ENCODE results near the gene ANO8. TPM values are rescaled to one million over a fixed set of nuclear protein-coding genes. Genes with fewer than 3 reads are reported as not detected.

ANO8 gene, protein sequence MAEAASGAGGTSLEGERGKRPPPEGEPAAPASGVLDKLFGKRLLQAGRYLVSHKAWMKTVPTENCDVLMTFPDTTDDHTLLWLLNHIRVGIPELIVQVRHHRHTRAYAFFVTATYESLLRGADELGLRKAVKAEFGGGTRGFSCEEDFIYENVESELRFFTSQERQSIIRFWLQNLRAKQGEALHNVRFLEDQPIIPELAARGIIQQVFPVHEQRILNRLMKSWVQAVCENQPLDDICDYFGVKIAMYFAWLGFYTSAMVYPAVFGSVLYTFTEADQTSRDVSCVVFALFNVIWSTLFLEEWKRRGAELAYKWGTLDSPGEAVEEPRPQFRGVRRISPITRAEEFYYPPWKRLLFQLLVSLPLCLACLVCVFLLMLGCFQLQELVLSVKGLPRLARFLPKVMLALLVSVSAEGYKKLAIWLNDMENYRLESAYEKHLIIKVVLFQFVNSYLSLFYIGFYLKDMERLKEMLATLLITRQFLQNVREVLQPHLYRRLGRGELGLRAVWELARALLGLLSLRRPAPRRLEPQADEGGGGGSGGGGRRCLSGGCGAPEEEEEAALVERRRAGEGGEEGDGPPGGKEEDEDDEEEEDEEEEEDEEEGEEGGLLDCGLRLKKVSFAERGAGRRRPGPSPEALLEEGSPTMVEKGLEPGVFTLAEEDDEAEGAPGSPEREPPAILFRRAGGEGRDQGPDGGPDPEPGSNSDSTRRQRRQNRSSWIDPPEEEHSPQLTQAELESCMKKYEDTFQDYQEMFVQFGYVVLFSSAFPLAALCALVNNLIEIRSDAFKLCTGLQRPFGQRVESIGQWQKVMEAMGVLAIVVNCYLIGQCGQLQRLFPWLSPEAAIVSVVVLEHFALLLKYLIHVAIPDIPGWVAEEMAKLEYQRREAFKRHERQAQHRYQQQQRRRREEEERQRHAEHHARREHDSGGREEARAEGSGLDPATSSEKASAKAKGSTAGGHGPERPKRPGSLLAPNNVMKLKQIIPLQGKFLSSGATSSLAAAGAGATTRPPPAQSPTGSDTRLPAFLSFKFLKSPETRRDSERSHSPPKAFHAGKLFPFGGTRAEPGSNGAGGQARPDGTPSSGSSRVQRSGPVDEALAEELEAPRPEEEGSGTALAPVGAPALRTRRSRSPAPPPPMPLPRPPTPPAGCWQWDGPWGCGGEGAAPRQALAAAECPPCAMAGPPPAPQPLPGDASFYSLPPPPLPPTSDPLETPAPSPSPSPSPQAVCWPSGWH
- total RNA-seq = 4.3 and 5.6 TPM in 2 replicates

DNA sequence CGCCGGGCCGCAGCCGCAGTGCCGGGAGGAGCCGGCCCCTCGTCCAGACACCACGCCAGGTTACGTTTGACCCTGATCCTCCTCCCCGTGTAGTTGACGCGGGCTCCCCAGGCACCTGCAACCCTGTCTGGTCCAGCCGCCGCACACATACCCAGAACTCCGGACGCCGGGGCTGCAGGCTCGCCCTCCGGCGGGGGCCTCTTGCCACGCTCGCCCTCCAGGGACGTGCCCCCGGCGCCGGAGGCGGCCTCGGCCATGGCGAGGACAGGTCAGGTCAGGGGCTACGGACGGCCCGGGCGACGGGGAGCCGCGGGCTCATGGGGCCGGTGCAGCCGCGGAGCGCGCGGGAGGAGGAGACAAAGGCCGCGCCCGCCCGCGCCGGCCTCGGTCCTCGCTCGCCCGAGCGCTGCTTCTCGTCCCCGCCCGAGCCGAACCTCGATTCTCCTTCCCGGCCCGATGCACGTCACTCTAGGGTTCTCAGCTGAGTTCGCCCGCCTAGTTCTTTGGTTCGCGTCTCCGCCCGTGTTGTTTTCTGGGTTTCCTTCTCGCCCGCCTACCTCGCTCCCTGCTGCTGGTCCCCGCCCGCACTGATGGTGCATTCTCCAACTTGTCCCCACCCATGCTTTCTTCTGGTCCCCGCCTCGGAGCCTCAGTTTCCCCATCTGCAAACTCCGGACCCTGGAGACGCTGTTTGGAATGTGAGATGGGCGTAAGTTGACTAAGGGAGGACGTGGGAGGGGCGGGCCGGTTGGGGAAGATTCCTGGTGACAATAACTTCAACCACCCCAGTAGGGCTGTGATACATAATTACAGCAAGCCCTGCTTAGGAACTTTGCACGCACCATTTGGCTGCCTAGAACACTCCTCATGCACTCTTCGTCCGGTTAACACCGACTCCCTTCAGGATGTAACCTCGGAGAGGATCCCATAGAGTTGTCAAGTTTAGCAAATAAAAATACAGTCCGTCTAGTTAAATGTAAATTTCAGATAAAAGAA lies at the start of gene ANO8:
TSS of gene ANO8 (minus strand) at position 442 of the 996 bp plus-strand sequence. CDS start at position 257, 185 bp downstream.

DNA sequence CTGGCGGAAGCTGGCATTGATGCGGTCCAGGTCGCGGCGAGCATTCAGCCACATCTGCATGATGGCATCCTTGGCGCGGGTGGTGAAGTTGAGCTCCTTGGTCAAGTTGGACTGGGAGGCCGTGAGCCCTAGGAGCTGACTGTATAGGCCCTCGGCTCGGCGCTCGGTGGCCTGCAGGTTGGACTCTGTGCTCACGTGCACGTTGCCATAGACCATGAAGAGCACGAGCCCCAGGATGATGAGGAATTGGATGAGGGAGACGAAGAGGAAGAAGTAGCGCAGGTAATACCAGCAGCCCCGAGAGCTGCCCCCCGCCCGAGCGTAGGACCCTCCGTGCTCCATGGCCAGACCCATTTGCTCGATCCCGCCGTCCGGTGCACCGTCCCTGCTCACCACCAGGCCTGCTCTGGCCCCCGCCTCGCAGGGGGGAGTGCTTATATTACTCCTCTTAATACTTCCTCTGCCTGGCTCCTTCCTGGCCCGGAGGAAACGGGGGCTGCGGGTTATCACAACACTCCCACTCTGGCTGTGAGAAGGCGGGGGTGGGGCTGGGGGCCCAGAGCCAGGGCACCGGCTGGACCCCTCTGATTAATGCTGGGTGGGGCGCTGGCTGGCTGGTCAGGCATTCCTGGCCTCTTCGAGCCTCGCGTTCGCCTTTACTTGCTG lies 42.4 kb upstream of the ANO8 start, which contains the start of gene PLVAP:
TSS of gene PLVAP (minus strand) at position 408 of the 666 bp plus-strand sequence. CDS start at position 354, 54 bp downstream.

DNA sequence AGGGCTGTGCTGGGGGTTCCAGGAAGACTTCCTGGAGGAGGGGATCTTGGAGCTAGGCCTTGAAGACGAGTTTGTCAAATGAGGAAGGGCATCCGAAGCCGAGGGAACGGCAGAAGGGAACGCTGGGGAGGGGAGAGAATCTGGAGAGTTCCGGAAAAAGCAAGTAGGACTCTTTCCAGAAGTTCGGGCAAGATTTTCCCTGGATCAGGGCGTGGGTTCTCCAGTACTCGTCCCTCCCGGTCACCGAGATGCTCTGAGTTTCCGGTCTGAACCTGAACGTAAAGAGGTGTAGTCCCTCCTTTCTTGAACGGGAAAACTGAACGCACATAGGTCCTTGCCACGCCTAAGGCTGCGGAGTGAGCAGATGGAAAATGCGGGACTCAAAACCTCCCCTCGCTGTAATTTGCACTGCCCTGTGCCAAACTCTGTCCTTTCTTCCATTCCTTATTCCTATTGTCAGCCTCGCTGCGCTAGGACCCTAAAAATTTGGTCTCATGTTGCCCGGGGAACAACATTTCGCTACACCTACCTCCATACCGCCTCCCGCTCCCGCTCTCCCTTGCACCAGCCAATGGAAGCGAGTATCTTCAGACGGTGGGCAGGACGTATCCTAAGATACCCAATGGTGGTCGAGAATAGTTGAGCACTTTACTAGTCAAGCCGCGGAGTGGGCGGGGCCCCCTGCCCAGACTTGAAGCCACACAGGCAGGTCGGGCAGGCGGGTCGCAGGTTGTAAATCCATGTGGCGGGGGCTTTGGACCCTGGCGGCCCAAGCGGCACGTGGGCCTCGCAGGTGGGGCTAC lies 2.4 kb upstream of the ANO8 start, which contains the start of gene GTPBP3:
TSS of gene GTPBP3 (plus strand) at position 682 of the 803 bp plus-strand sequence. CDS start at position 741, 59 bp downstream.

DNA sequence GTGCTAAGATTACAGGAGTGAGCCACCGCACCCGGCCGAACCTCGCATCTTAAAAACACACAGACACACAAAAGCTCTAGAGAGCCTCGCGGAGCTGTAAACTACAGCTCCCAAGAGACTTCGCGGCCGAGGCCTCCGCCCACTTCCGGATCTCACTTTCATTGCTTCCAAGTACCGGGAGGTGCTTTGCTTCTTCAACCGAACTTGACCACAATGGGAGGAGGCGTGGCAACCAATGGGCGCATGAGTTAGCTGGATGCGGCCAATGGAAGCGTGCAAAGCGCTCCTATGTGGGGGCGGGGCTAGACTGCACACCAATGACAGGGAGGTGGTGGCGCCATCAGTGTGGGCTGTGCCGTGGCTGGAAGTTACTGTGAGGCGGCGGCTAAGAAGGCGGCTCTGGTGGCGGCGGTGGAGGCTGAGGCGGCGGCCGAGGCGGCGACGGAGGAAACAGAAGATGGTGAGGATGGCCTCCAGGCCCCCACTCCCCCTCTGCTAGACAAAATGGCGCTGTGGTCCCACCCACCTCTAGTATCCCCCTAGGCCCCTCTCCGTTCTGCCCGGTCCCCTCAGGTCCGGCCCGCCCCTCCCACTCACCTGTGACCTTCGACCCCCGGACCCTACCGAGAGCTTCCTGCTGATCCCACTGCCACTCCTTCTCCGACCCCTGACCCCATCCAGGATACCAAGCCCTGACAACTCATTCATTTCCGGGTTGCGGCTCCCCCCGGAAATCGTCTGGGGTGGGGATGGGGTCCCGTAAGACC lies 25.3 kb downstream of the ANO8 start, which contains the start of gene DDA1:
TSS of gene DDA1 (plus strand) at position 366 of the 767 bp plus-strand sequence. CDS start at position 458, 92 bp downstream.

DNA sequence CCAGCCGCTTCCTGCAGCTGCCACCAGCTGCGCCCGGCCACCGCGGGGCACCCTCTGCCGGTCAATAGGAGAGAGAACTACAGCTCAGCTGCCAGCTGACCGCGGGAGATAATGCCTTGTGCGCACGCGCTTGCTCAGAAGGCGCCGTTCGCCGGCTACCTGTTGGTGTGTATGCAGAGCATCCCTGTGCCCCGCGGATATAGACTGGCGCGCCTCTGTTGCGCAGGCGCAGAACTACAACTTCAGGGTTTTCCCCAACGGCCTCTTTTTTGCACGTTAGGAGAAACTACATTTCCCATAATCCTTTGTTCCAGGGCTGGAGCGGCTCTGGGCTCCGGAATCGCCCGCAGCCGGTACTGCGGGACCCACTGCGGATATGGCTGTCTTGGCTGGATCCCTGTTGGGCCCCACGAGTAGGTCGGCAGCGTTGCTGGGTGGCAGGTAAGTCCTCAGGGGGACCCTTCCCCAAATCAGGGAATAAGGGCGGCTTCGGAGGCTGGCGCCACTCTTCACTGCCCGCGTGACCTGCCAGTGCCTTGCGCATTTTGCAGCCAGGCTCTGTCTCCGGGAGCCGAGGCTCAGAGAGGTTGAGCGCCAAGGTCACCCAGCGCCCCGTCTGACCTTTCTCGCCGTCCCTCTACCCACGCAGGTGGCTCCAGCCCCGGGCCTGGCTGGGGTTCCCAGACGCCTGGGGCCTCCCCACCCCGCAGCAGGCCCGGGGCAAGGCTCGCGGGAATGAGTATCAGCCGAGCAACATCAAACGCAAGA lies 29.0 kb downstream of the ANO8 start, which contains the start of gene MRPL34:
TSS of gene MRPL34 (plus strand) at position 356 of the 768 bp plus-strand sequence. CDS start at position 377, 21 bp downstream.

DNA sequence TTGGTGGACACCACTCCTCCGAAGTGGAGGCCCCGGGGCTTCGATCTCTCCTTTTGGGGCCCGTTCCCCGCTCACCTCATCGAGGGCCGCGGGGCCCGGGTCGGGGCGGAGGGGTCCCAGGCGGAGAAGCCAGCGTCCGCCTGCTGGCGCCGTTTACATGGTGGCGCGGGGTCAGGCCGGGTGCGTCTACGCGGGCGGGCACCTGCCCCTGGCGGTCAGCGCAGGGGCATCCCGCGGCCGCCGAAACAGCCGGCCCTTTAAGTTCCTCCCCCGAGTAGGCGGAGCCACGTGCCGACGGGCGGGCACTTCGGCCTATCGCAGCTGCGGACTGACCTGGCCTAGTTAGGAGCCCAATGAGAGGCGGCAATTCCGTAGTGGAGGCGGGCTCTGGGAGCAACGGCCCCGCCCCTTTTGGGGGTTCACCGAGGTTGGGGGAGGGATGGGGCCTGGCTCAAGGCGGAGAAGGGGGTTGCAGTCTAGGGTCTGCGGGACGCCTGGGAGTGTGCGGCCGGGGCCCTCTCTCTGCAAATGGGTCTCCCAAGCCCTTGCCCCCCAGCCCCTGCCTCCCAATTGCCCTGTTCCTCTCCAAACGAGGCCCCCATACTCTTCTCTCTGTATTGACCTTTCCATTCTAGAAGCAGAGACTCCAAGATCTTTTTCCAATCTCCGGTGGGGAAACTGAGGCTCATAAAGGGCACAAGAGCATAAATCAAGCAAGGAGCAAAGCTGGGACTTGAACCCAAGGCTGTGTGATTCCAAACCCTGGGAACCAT lies 31.3 kb downstream of the ANO8 start, which contains the start of gene ABHD8:
TSS of gene ABHD8 (minus strand) at position 259 of the 773 bp plus-strand sequence. CDS start 1,809 bp downstream, outside the sequence.

DNA sequence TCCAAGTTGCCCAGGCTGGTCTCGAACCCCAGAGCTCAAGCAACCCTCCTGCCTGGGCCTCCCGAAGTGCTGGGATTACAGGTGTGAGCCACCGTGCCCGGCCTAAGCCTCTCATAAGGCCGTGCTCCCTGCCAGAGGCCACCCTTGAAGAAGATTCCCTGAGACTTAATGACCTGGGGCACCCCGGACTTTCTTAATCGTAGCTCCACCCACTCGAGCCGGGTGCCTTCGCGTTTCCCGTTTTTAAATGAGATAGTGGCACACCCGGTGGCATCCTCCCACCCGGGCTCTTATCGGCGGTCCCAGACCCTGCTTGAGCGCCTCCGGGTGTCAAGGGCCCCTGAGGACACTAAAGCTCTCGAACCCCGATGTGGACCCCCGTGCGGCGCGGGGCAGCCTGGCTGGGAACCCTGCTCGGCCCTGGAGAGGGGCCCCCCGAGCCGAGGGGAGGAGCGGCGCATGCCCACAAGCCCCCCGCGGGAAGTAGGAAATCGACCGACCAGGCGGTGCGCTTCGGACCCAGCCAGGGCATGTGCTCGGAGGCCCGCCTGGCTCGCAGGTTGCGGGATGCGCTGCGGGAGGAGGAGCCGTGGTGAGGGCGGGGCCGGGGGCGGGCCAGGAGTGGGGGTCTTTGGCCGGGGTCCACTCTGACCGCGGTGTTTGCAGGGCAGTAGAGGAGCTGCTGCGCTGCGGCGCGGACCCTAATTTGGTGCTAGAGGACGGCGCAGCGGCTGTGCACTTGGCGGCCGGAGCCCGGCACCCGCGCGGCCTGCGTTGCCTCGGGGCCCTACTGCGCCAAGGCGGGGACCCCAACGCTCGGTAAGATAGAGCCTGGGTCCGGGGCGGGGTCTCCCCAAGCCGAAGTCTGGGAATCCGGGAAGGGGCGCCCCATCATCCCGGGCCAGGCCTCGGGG lies 53.0 kb downstream of the ANO8 start, which contains the start of gene ANKLE1:
TSS of gene ANKLE1 (plus strand) at position 511 of the 914 bp plus-strand sequence. CDS start at position 531, 20 bp downstream.

Other genes starting within 250 kb of the ANO8 start
- 28.7 and 43.4 TPM in 2 replicates for gene USE1, start 119.5 kb downstream of the ANO8 start, total RNA-seq
- 20.2 and 28.4 TPM in 2 replicates for gene OCEL1, start 108.6 kb downstream of the ANO8 start, total RNA-seq
- 76.9 and 86.4 TPM in 2 replicates for gene NR2F6, start 88.9 kb downstream of the ANO8 start, total RNA-seq
- gene USHBP1, start 70.1 kb downstream of the ANO8 start, total RNA-seq = 0.26 TPM in 1 of 2 replicates, not detected in the other
- gene BABAM1, start 67.4 kb downstream of the ANO8 start, total RNA-seq = 70.1 and 93.5 TPM in 2 replicates
- 0.39 and 0.96 TPM in 2 replicates for gene ANKLE1, start 53.0 kb downstream of the ANO8 start, total RNA-seq
- 16.2 and 40.7 TPM in 2 replicates for gene ABHD8, start 31.4 kb downstream of the ANO8 start, total RNA-seq
- 48.2 and 57.6 TPM in 2 replicates for gene MRPL34, start 29.0 kb downstream of the ANO8 start, total RNA-seq
- 18.8 and 22.9 TPM in 2 replicates for gene DDA1, start 25.3 kb downstream of the ANO8 start, total RNA-seq
- gene GTPBP3, start 2.7 kb upstream of the ANO8 start, total RNA-seq = 11.2 and 18.1 TPM in 2 replicates
- 1.3 TPM in 1 of 2 replicates, not detected in the other for gene PLVAP, start 42.5 kb upstream of the ANO8 start, total RNA-seq
- gene CCDC194, start 59.3 kb upstream of the ANO8 start, total RNA-seq = not detected in 2 replicates
- 2.8 and 6.7 TPM in 2 replicates for gene BST2, start 70.8 kb upstream of the ANO8 start, total RNA-seq
- 91.5 and 97.4 TPM in 2 replicates for gene MVB12A, start 85.2 kb upstream of the ANO8 start, total RNA-seq
- 0.13 and 0.64 TPM in 2 replicates for gene TMEM221, start 113.8 kb upstream of the ANO8 start, total RNA-seq
- gene NXNL1, start 126.1 kb upstream of the ANO8 start, total RNA-seq = not detected in 2 replicates
- 10.5 and 25.4 TPM in 2 replicates for gene SLC27A1, start 135.7 kb upstream of the ANO8 start, total RNA-seq
- 97.4 and 107 TPM in 2 replicates for gene PGLS, start 176.8 kb upstream of the ANO8 start, total RNA-seq
- gene COLGALT1, start 220.8 kb upstream of the ANO8 start, total RNA-seq = 89.3 and 209 TPM in 2 replicates

Data from epithelial cell of alveolus of lung (primary cell).